Small intestine (tissue), 16 donors: ENCODE measurements around the gene CYP1A1. TPM values are rescaled to one million over a fixed set of nuclear protein-coding genes. Genes with fewer than 3 reads are reported as not detected.

Experiments
- DNase-seq, 2 donors: peaks; one replicate each; pipeline versions ENCODE4 v3.0.0 to v3.0.0-alpha.2; 2013
- FAIRE-seq: peaks from 2 replicates; lab custom pipeline; 2012; peaks lifted over from hg19 to GRCh38; lab: Jason Lieb, UNC
- H3K27ac ChIP-seq, 3 donors: one replicate each; pipeline ENCODE4 v1.5.1; 2013; ENCODE audit warnings: low read length in 2 of 3, mild to moderate bottlenecking in 2 of 3, control low read depth in 1 of 3, inconsistent platforms in 1 of 3, low read depth in 1 of 3, moderate library complexity in 1 of 3
- H3K27me3 ChIP-seq, 3 donors: one replicate each; pipeline ENCODE4 v1.6.1; 2013; ENCODE audit warnings: low read length in 3 of 3, inconsistent platforms in 1 of 3; ENCODE audit not compliant: control insufficient read depth in 3 of 3, insufficient read depth in 3 of 3
- H3K36me3 ChIP-seq, 3 donors: one replicate each; pipeline ENCODE4 v1.6.1; 2013; ENCODE audit warnings: low read length in 3 of 3, inconsistent platforms in 1 of 3, low read depth in 1 of 3, mild to moderate bottlenecking in 1 of 3, moderate library complexity in 1 of 3; ENCODE audit not compliant: control insufficient read depth in 3 of 3, insufficient read depth in 2 of 3
- H3K4me1 ChIP-seq, 3 donors: one replicate each; pipeline ENCODE4 v1.6.1; 2013; ENCODE audit warnings: low read length in 2 of 3, inconsistent platforms in 1 of 3, low read depth in 1 of 3, mild to moderate bottlenecking in 1 of 3, moderate library complexity in 1 of 3; ENCODE audit not compliant: control insufficient read depth in 3 of 3, insufficient read depth in 2 of 3
- H3K4me3 ChIP-seq, 3 donors: one replicate each; pipeline ENCODE4 v1.5.1; 2013; ENCODE audit warnings: low read length in 3 of 3, control low read depth in 1 of 3, inconsistent platforms in 1 of 3, low read depth in 1 of 3, mild to moderate bottlenecking in 1 of 3, moderate library complexity in 1 of 3
- H3K9me3 ChIP-seq, 2 donors: one replicate each; pipeline ENCODE4 v1.6.1; 2013; ENCODE audit warnings: low read depth in 1 of 2, low read length in 1 of 2; ENCODE audit not compliant: control insufficient read depth in 2 of 2, insufficient read depth in 1 of 2
- WGBS, 3 donors: extraction: QIAGEN DNeasy Blood & Tissue Kit; methylation state at CpG; one replicate each; pipeline ENCODE4 v1.1.7; 2013; 5-methylcytosine and 5-hydroxymethylcytosine counted together
- long read RNA-seq, 10 donors: transcript quantifications; one replicate each; lab custom pipeline, GENCODE V29; 2026
- polyA plus RNA-seq, 4 donors: library from polyadenylated mRNA; stranded (reverse) in 3 of 4; unstranded in 1 of 4; fragments of 200-250 nt in 3 of 4; fragments of 120-200 nt in 1 of 4; gene quantifications; one replicate each; pipeline versions ENCODE4 v1.2.1 to v1.2.3, GENCODE V29; 2013
- donor health status: healthy with polysubstance abuse.
- donor health status: control.
- donor health status: control.
- donor health status: Bipolar disorder and iron deficiency.
- donor health status: healthy.

The CYP1A1 gene, protein sequence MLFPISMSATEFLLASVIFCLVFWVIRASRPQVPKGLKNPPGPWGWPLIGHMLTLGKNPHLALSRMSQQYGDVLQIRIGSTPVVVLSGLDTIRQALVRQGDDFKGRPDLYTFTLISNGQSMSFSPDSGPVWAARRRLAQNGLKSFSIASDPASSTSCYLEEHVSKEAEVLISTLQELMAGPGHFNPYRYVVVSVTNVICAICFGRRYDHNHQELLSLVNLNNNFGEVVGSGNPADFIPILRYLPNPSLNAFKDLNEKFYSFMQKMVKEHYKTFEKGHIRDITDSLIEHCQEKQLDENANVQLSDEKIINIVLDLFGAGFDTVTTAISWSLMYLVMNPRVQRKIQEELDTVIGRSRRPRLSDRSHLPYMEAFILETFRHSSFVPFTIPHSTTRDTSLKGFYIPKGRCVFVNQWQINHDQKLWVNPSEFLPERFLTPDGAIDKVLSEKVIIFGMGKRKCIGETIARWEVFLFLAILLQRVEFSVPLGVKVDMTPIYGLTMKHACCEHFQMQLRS
- 10 to 100 TPM in 1 of 4 donors, under 1 TPM in 2, not detected in 1; 0.04 to 13.2 (median 0.66) TPM for polyA plus RNA-seq
- long read RNA-seq, donor 1: 0 reads
- long read RNA-seq, donor 2: 0 reads
- long read RNA-seq, donor 3: 0 reads
- long read RNA-seq, donor 4: 0 reads
- long read RNA-seq, donor 5: 0 reads
- long read RNA-seq, donor 6: 0 reads
- long read RNA-seq, donor 7: 0 reads
- long read RNA-seq, donor 8: 0 reads
- long read RNA-seq, donor 9: 0 reads
- long read RNA-seq, donor 10: 0 reads

GRCh38 chr15:74725225-74725774 lies at the start of gene CYP1A1:
Gene CYP1A1 (minus strand): TSS chr15:74725528. CDS start chr15:74723097, 2,431 bp downstream.
- DNase-seq (peak; percentile 63 to 67), FAIRE-seq (no peak)
- Histone ChIP-seq H3K27me3 (peaks cover 0 to 41% (median 3%) of the 10 kb centered on the region in 3 donors), H3K36me3 (no peaks in the 10 kb centered on the region), H3K4me3 (peak within 1 kb of the TSS; percentile 33 to 61 (median 58)), H3K27ac (peak within 1 kb of the TSS in 2 of 3 donors; percentile 55 to 87), H3K4me1 (peaks cover 0 to 12% (median 2%) of the 10 kb centered on the region in 3 donors), H3K9me3 (no peaks in the 10 kb centered on the region)
- WGBS, 3 donors: 0 to 3% (median 2%) methylated on average over 9 to 10 of the region's 10 CpGs

- Histone ChIP-seq H3K27ac (peak overlapping the region in 1 of 3 donors; percentile 77), H3K36me3 (peaks cover 0 to 3% (median 0%) of the 10 kb centered on the region in 3 donors), H3K27me3 (no peaks in the 10 kb centered on the region), H3K4me3 (no peak overlapping the region), H3K9me3 (no peaks in the 10 kb centered on the region), H3K4me1 (peaks cover 8 to 44% (median 14%) of the 10 kb centered on the region in 3 donors)
- DNase-seq: peak; percentile 36 to 64
- WGBS, 3 donors: 22 to 60% (median 35%) methylated on average over 5 of the region's 5 CpGs
- no peak for FAIRE-seq
These were observed 48.5 kb upstream of the CYP1A1 start for GRCh38 chr15:74773731-74774252.

- Histone ChIP-seq H3K4me1 (peaks cover 5 to 39% (median 12%) of the 10 kb centered on the region in 3 donors), H3K4me3 (no peak overlapping the region), H3K27ac (peak overlapping the region in 1 of 3 donors; percentile 77), H3K36me3 (peaks cover 0 to 3% (median 0%) of the 10 kb centered on the region in 3 donors), H3K9me3 (no peaks in the 10 kb centered on the region), H3K27me3 (no peaks in the 10 kb centered on the region)
- no peak for FAIRE-seq
- 21 to 58% (median 43%) methylated on average over 5 of the region's 5 CpGs for WGBS, 3 donors
- no peak for DNase-seq
These were observed 48.0 kb upstream of the CYP1A1 start for GRCh38 chr15:74773329-74773728.

DNA sequence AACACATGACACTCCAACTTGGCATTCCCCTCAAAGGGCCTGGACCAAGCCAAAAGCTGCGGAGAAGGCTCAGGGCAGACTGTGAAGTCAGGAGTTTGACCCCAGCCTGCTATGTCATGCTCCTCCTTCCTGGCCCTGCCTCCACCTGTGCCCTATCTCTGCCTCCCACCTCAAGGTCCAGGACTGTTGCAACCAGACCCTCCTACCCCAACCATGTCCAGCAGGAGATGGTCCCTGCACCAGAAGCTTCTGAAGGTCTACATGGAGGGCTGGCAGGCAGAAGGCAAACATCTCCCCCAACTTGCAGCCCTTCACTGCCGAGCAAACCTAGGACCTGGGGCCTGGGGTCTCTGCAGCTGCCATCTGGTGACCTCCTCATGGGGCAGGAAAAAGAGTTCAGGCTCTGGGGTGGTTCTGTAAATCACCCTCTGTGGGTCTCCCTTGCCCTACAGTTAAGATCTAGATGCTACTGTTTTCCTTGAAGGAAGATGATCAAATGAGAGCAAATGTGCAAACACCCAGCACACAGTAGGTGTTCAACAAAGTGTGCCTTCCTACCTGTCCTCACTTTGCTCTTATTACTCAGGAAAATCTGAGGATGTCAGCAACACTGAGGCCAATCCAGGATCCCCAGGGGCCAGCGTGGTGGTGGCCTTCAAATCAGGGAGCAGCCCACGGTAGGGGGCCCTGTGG lies 45.0 kb upstream of the CYP1A1 start:
- Histone ChIP-seq H3K27me3 (no peaks in the 10 kb centered on the region), H3K36me3 (no peaks in the 10 kb centered on the region), H3K4me3 (no peak overlapping the region), H3K9me3 (no peaks in the 10 kb centered on the region), H3K27ac (no peak overlapping the region), H3K4me1 (peaks cover 0 to 16% (median 2%) of the 10 kb centered on the region in 3 donors)
- DNase-seq (no peak), FAIRE-seq (no peak)
- WGBS, 3 donors: 64 to 84% (median 66%) methylated on average over 4 of the region's 4 CpGs

- DNase-seq (no peak), FAIRE-seq (no peak)
- H3K27ac ChIP-seq: no peak overlapping the region
- H3K27me3 ChIP-seq: no peaks in the 10 kb centered on the region
- no peak overlapping the region for H3K4me3 ChIP-seq
- 33 to 65% (median 37%) methylated on average over 7 of the region's 7 CpGs for WGBS, 3 donors
- H3K9me3 ChIP-seq: no peaks in the 10 kb centered on the region
- peaks cover 0 to 14% (median 2%) of the 10 kb centered on the region in 3 donors for H3K4me1 ChIP-seq
- H3K36me3 ChIP-seq: no peaks in the 10 kb centered on the region
These were observed 44.2 kb upstream of the CYP1A1 start for GRCh38 chr15:74769463-74770025.

DNA sequence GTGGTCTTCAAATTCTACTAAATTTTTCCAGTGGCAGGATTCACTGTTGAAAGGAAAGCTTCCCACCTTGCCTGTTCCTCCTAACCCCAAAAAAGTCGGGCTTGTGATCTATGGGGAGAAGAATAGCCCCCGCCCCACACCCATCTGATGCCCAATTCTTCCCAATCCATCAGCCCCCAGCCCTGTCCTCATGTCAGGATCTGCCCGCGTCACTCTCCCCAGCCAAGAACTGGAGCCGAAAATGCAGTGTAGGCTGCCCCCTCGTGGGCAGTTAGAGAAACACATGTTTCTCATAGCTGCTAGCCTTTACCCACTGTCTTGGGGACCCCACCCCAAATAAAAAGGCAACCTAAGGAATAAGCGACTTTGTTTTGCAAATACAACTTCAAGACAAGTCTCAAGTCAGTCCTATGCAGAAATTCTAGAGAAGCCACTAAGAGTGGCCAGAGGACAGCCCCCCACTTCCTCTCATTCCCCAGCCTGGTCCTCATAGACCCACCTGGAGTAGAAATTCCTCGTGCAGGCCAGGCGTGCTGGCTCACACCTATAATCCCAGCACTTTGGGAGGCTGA lies 43.5 kb upstream of the CYP1A1 start:
- H3K4me1 ChIP-seq: peaks cover 0 to 8% (median 2%) of the 10 kb centered on the region in 3 donors
- no peaks in the 10 kb centered on the region for H3K9me3 ChIP-seq
- DNase-seq: peak; percentile 60 to 64
- FAIRE-seq: no peak
- no peak overlapping the region for H3K4me3 ChIP-seq
- no peak overlapping the region for H3K27ac ChIP-seq
- H3K36me3 ChIP-seq: no peaks in the 10 kb centered on the region
- no peaks in the 10 kb centered on the region for H3K27me3 ChIP-seq
- 2 to 4% (median 2%) methylated on average over 9 of the region's 9 CpGs for WGBS, 3 donors

DNA sequence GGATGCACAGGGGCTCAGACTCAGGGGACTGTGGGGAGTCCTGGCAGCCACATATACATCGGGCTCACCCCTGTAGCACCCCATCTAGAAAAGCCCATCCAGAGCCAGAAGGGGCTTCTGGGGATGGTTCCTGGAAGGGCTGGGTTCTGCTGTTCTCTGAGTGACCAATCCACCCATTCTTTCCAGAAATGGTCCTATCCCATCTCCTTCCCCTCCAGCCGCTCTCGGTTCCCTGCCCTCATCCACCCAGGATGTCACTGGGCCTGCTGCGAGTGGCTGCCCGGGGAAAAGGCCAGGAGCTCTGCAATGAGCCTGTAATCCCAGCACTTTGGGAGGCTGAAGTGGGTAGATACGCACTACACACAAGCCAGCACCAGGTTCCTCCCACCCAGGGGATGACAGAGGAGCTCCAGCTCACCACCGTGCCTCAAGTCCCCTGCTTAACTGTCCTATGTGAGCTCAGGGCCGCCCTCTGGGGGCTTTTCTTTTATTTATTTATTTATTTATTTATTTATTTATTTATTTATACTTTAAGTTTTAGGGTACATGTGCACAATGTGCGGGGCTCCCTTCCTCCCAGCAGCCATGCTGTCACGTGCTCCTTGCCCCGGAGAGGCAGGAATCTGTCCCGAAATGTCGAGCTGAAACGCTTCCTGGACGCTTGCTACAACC lies 42.9 kb upstream of the CYP1A1 start:
- no peaks in the 10 kb centered on the region for H3K36me3 ChIP-seq
- DNase-seq (no peak), FAIRE-seq (no peak)
- peaks cover 0 to 8% (median 0%) of the 10 kb centered on the region in 3 donors for H3K4me1 ChIP-seq
- H3K27me3 ChIP-seq: no peaks in the 10 kb centered on the region
- WGBS, 3 donors: 34 to 36% (median 35%) methylated on average over 15 of the region's 15 CpGs
- no peak overlapping the region for H3K4me3 ChIP-seq
- no peak overlapping the region for H3K27ac ChIP-seq
- no peaks in the 10 kb centered on the region for H3K9me3 ChIP-seq
